ENCODE data around the gene C3orf33. TPM values are rescaled to one million over a fixed set of nuclear protein-coding genes. Genes with fewer than 3 reads are reported as not detected.

Gene C3orf33
- total and polyA plus RNA-seq, 2 of the 13 experiments (the other 11 are each of a cell fraction or from before 2014, with no cell fraction given) = 9.2 to 12.6 TPM

DNA sequence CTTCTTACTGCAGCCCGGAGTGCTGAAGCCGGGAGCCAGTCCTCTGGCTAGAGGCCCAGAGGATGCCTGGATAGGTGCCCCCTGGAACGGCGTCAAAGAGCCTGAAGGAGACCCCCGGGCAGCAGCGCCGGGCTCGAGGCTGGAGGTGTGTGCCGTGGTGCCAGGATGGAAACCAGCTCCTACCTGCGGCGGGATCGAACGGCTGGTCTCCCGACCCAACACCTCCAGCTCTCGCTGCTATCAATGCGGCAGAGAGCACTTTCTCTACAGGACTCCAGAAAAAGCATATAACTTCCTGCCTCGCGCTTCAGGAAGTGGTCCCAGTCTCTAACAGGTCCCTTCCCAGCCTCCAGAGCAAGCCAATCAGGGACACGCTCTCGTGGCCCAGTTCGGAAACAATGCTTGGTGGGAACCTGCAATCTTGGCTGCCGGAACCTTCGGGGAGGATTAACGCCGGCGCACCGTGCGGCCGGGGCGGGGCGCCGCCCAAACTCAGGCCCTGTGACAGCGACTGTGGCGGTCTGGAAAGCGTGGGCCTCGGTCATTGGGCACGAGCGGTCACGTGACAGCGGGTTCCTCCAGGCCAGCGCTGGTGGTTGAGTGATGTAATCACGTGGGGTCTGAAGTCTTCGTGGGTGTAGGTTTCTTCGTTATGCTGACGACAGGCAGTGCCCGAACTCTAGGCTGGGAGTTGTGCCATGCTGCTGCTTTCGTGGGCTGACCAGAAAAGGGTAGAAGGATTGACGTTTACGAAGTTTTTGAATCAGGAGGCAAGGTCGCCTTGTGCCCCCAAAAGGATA lies 48.3 kb upstream of the C3orf33 start, which contains the start of gene SLC33A1 (continued):
- TF ChIP-seq ZBTB40 (IDR thresholded peaks at IDR 0.05) (peak; percentile 96), ZBTB40 (CRISPR knock-in tag; IDR thresholded peaks at IDR 0.05) (no peak; the same call in 1 of the 2 replicates), KLF11 (CRISPR knock-in tag; IDR thresholded peaks at IDR 0.05) (peak; percentile 94; the same call in 1 of the 2 replicates), SYNCRIP (IDR thresholded peaks at IDR 0.05; ENCODE audit: insufficient read depth, low read depth, low read length) (no peak), ZNF614 (CRISPR knock-in tag; IDR thresholded peaks at IDR 0.05; ENCODE audit: borderline replicate concordance) (peak; percentile 95), ZEB1 (IDR thresholded peaks at IDR 0.05; ENCODE audit: insufficient replicate concordance, low read depth) (peak; percentile 18), MEF2D (CRISPR knock-in tag; IDR thresholded peaks at IDR 0.05) (peak; percentile 28; the same call in 1 of the 2 replicates), IRX3 (CRISPR knock-in tag; IDR thresholded peaks at IDR 0.05; ENCODE audit: borderline replicate concordance, low read depth) (no peak; the same call in 1 of the 2 replicates), ELF4 (CRISPR knock-in tag; IDR thresholded peaks at IDR 0.05; ENCODE audit: borderline replicate concordance) (0 out of 2 replicates have a peak, but pooled peaks have one; percentile 44), PRDM10 (CRISPR knock-in tag; IDR thresholded peaks at IDR 0.05; ENCODE audit: low read depth) (peak; percentile 83), GATAD2A (CRISPR knock-in tag; IDR thresholded peaks at IDR 0.05) (peak; percentile 94), GPBP1L1 (CRISPR knock-in tag; IDR thresholded peaks at IDR 0.05) (no peak)
- TF ChIP-seq, protein P1, sequence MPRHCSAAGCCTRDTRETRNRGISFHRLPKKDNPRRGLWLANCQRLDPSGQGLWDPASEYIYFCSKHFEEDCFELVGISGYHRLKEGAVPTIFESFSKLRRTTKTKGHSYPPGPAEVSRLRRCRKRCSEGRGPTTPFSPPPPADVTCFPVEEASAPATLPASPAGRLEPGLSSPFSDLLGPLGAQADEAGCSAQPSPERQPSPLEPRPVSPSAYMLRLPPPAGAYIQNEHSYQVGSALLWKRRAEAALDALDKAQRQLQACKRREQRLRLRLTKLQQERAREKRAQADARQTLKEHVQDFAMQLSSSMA (CRISPR knock-in tag; IDR thresholded peaks at IDR 0.05) = peak; percentile 82; the same call in 1 of the 2 replicates

Data from HepG2 (cell line).